Uterus (tissue), 2 donors: ENCODE measurements around the gene NTN4.

Source experiments
- POLR2A ChIP-seq, 2 donors: fragments of 450-650 bp; IDR thresholded peaks; one replicate each; pipeline ENCODE4 v1.6.1; 2016; ENCODE audit warnings: antibody characterized with exemption in 2 of 2, mild to moderate bottlenecking in 1 of 2, moderate library complexity in 1 of 2
- TF ChIP-seq, protein P1 (sequence below), 4 experiments: fragments of 200-600 bp in 2 of 4; fragments of 450-650 bp in 2 of 4; sonication (generic) in 2 of 4; IDR thresholded peaks; one replicate each; pipeline ENCODE4 v1.5.1; 2016 to 2019; ENCODE audit warnings: antibody characterized with exemption in 4 of 4, mild to moderate bottlenecking in 2 of 4, moderate library complexity in 1 of 4

DNA sequence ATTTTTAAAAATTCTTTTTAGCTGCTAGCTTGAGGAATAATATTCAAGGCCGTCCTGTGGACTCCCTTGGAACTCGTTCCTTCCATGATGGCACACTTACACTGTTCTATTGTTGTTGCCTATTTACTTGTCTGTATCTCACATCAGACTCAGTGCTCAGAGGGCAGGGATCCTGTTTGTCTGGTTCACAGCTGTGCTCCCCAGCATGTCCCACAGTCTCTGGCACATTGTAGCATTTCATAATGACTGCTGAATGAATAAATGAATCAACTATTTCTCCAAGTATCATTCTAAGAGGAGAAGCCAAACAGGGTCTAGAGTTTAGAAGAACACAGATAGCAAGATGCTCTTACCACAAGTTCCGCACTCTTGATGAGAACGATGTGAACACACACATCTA, 48.0 kb downstream of the NTN4 start:
- TF ChIP-seq, protein P1, sequence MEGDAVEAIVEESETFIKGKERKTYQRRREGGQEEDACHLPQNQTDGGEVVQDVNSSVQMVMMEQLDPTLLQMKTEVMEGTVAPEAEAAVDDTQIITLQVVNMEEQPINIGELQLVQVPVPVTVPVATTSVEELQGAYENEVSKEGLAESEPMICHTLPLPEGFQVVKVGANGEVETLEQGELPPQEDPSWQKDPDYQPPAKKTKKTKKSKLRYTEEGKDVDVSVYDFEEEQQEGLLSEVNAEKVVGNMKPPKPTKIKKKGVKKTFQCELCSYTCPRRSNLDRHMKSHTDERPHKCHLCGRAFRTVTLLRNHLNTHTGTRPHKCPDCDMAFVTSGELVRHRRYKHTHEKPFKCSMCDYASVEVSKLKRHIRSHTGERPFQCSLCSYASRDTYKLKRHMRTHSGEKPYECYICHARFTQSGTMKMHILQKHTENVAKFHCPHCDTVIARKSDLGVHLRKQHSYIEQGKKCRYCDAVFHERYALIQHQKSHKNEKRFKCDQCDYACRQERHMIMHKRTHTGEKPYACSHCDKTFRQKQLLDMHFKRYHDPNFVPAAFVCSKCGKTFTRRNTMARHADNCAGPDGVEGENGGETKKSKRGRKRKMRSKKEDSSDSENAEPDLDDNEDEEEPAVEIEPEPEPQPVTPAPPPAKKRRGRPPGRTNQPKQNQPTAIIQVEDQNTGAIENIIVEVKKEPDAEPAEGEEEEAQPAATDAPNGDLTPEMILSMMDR (IDR thresholded peaks at IDR 0.05) = no peak
- no peak for TF ChIP-seq POLR2A (IDR thresholded peaks at IDR 0.05)
